ENCODE measurements around the gene PHACTR1. TPM values are rescaled to one million over a fixed set of nuclear protein-coding genes. Genes with fewer than 3 reads are reported as not detected.

Gene PHACTR1
- polyA plus RNA-seq, 3 donors = 6.1 to 26.9 (median 7.6) TPM

- H3K9me3 ChIP-seq (replicated peaks in 1 of 2; ENCODE audit: control insufficient read depth in 1 of 2, insufficient read depth in 1 of 2, low read length in 2 of 2) = no peaks in the 10 kb centered on the region
- no peaks in the 10 kb centered on the region for H4K20me1 ChIP-seq (ENCODE audit: insufficient read depth, low read length)
- H3K4me2 ChIP-seq (replicated peaks; ENCODE audit: extremely low read depth, low read length, poor library complexity, severe bottlenecking) = no peak overlapping the region
- Mint-ChIP-seq H3K9me3 (peaks cover 0 to 2% (median 0%) of the 10 kb centered on the region in 7 donors), H3K4me1 (no peaks in the 10 kb centered on the region), H3K27ac (no peak overlapping the region), H3K36me3 (no peaks in the 10 kb centered on the region), H3K27me3 (ENCODE audit: low read depth in 3 of 3) (peaks cover 7 to 12% (median 9%) of the 10 kb centered on the region in 3 donors), H3K4me3 (no peak overlapping the region)
- no peak overlapping the region for H3K9ac ChIP-seq (ENCODE audit: insufficient read depth, low read length, poor library complexity, severe bottlenecking)
- H3K79me2 ChIP-seq (ENCODE audit: insufficient read depth, low read length) = no peaks in the 10 kb centered on the region
- peaks cover 0 to 4% of the 10 kb centered on the region in 2 donors for H3K27me3 ChIP-seq (ENCODE audit: control insufficient read depth in 2 of 2, insufficient read depth in 2 of 2, low read length in 2 of 2)
- H3K36me3 ChIP-seq (replicated peaks in 1 of 2; ENCODE audit: control insufficient read depth in 1 of 2, insufficient read depth in 2 of 2, low read length in 2 of 2) = no peaks in the 10 kb centered on the region
- no peak for DNase-seq
- no peak overlapping the region for H3K27ac ChIP-seq (ENCODE audit: low read depth in 1 of 2, low read length in 2 of 2)
- no peak for TF ChIP-seq CTCF (IDR thresholded peaks at IDR 0.05)
- H3K4me3 ChIP-seq (replicated peaks in 1 of 3; ENCODE audit: low read depth in 2 of 3, low read length in 3 of 3) = no peak overlapping the region
- H3K4me1 ChIP-seq (ENCODE audit: control insufficient read depth in 1 of 2, insufficient read depth in 2 of 2, low read length in 2 of 2) = no peaks in the 10 kb centered on the region
- H2AFZ ChIP-seq (ENCODE audit: insufficient read depth, low read depth, low read length, poor library complexity, severe bottlenecking) = no peak overlapping the region
- intact Hi-C loops (cut with micrococcal nuclease) = no loop called here
Measured at GRCh38 chr6:12714022-12714421, 2.5 kb upstream of the PHACTR1 start.

- Histone ChIP-seq H3K4me3 (replicated peaks in 1 of 3; ENCODE audit: low read depth in 2 of 3, low read length in 3 of 3) (no peak overlapping the region), H3K79me2 (ENCODE audit: insufficient read depth, low read length) (no peaks in the 10 kb centered on the region), H3K27me3 (ENCODE audit: control insufficient read depth in 2 of 2, insufficient read depth in 2 of 2, low read length in 2 of 2) (peaks cover 0 to 2% of the 10 kb centered on the region in 2 donors), H3K36me3 (replicated peaks in 1 of 2; ENCODE audit: control insufficient read depth in 1 of 2, insufficient read depth in 2 of 2, low read length in 2 of 2) (no peaks in the 10 kb centered on the region), H3K9ac (ENCODE audit: insufficient read depth, low read length, poor library complexity, severe bottlenecking) (no peak overlapping the region), H4K20me1 (ENCODE audit: insufficient read depth, low read length) (no peaks in the 10 kb centered on the region), H3K4me2 (replicated peaks; ENCODE audit: extremely low read depth, low read length, poor library complexity, severe bottlenecking) (no peak overlapping the region), H2AFZ (ENCODE audit: insufficient read depth, low read depth, low read length, poor library complexity, severe bottlenecking) (no peak overlapping the region), H3K27ac (ENCODE audit: low read depth in 1 of 2, low read length in 2 of 2) (no peak overlapping the region), H3K4me1 (ENCODE audit: control insufficient read depth in 1 of 2, insufficient read depth in 2 of 2, low read length in 2 of 2) (no peaks in the 10 kb centered on the region), H3K9me3 (replicated peaks in 1 of 2; ENCODE audit: control insufficient read depth in 1 of 2, insufficient read depth in 1 of 2, low read length in 2 of 2) (no peaks in the 10 kb centered on the region)
- no peak for TF ChIP-seq CTCF (IDR thresholded peaks at IDR 0.05)
- Mint-ChIP-seq H3K27ac (no peak overlapping the region), H3K4me1 (no peaks in the 10 kb centered on the region), H3K27me3 (ENCODE audit: low read depth in 3 of 3) (peaks cover 10 to 11% (median 11%) of the 10 kb centered on the region in 3 donors), H3K4me3 (no peak overlapping the region), H3K9me3 (peaks cover 0 to 2% (median 0%) of the 10 kb centered on the region in 7 donors), H3K36me3 (no peaks in the 10 kb centered on the region)
- WGBS (ENCODE audit: insufficient coverage) = no CpG with 5 or more reads among the region's 2 CpGs
- intact Hi-C loops (cut with micrococcal nuclease) = no loop called here
- no peak for DNase-seq
Measured at GRCh38 chr6:12715437-12715836, 1.1 kb upstream of the PHACTR1 start.

Measured in CD14-positive monocyte (primary cell).